ENCODE measurements around the gene SCYL1. TPM values are rescaled to one million over a fixed set of nuclear protein-coding genes. Genes with fewer than 3 reads are reported as not detected.

SCYL1 gene
- total and polyA plus RNA-seq, 2 donors from 2014 or later, result 72.2 to 78.9 TPM

GRCh38 chr11:65576232-65576866 lies 51.5 kb downstream of the SCYL1 start:
- Histone ChIP-seq H3K9me3 (ENCODE audit: control insufficient read depth in 2 of 3, insufficient read depth in 1 of 3, low read length in 3 of 3) (no peaks in the 10 kb centered on the region), H3K4me3 (ENCODE audit: low read length in 3 of 3) (peak overlapping the region in 2 of 3 donors; percentile 50 to 59), H3K27me3 (ENCODE audit: control insufficient read depth, insufficient read depth, low read length) (no peaks in the 10 kb centered on the region), H3K36me3 (ENCODE audit: control insufficient read depth in 2 of 3, insufficient read depth in 3 of 3, low read length in 3 of 3) (peaks cover 0 to 5% (median 0%) of the 10 kb centered on the region in 3 donors), H3K4me1 (ENCODE audit: control insufficient read depth in 2 of 3, insufficient read depth in 2 of 3, low read depth in 1 of 3, low read length in 3 of 3) (peaks cover 0 to 38% (median 13%) of the 10 kb centered on the region in 3 donors), H3K27ac (ENCODE audit: low read depth in 2 of 2, low read length in 2 of 2) (peak overlapping the region; percentile 59 to 85), H3K9ac (ENCODE audit: low read length in 3 of 3) (peak overlapping the region in 2 of 3 donors; percentile 17 to 51)
- TF ChIP-seq CTCF (IDR thresholded peaks at IDR 0.05; ENCODE audit: borderline replicate concordance, extremely low read depth, insufficient read depth), result no peak
- no peak for FAIRE-seq
- DNase-seq, result peak in 2 of 5 donors; percentile 79 to 89
- intact Hi-C loops (cut with DNase I), result no loop called here

- Histone ChIP-seq H3K4me3 (ENCODE audit: low read length in 3 of 3) (peak overlapping the region in 1 of 3 donors; percentile 59), H3K4me1 (ENCODE audit: control insufficient read depth in 2 of 3, insufficient read depth in 2 of 3, low read depth in 1 of 3, low read length in 3 of 3) (peaks cover 0 to 31% (median 6%) of the 10 kb centered on the region in 3 donors), H3K9ac (ENCODE audit: low read length in 3 of 3) (peak overlapping the region in 2 of 3 donors; percentile 24 to 51), H3K9me3 (ENCODE audit: control insufficient read depth in 2 of 3, insufficient read depth in 1 of 3, low read length in 3 of 3) (no peaks in the 10 kb centered on the region), H3K27me3 (ENCODE audit: control insufficient read depth, insufficient read depth, low read length) (no peaks in the 10 kb centered on the region), H3K36me3 (ENCODE audit: control insufficient read depth in 2 of 3, insufficient read depth in 3 of 3, low read length in 3 of 3) (peaks cover 0 to 5% (median 0%) of the 10 kb centered on the region in 3 donors), H3K27ac (ENCODE audit: low read depth in 2 of 2, low read length in 2 of 2) (peak overlapping the region; percentile 59 to 85)
- no peak for FAIRE-seq
- peak in 1 of 5 donors; percentile 93 for DNase-seq
- intact Hi-C loops (cut with DNase I), result no loop called here
- no peak for TF ChIP-seq CTCF (IDR thresholded peaks at IDR 0.05; ENCODE audit: borderline replicate concordance, extremely low read depth, insufficient read depth)
Measured at GRCh38 chr11:65576867-65577755, 52.2 kb downstream of the SCYL1 start.

- peak overlapping the region; percentile 51 to 59 for H3K27ac ChIP-seq (ENCODE audit: low read depth in 2 of 2, low read length in 2 of 2)
- H3K9me3 ChIP-seq (ENCODE audit: control insufficient read depth in 2 of 3, insufficient read depth in 1 of 3, low read length in 3 of 3), result no peaks in the 10 kb centered on the region
- H3K4me3 ChIP-seq (ENCODE audit: low read length in 3 of 3), result peak overlapping the region in 1 of 3 donors; percentile 59
- H3K4me1 ChIP-seq (ENCODE audit: control insufficient read depth in 2 of 3, insufficient read depth in 2 of 3, low read depth in 1 of 3, low read length in 3 of 3), result peaks cover 0 to 31% (median 6%) of the 10 kb centered on the region in 3 donors
- no peak overlapping the region for H3K9ac ChIP-seq (ENCODE audit: low read length in 3 of 3)
- DNase-seq (no peak), FAIRE-seq (no peak)
- no peak for TF ChIP-seq CTCF (IDR thresholded peaks at IDR 0.05; ENCODE audit: borderline replicate concordance, extremely low read depth, insufficient read depth)
- intact Hi-C loops (cut with DNase I), result no loop called here
- H3K27me3 ChIP-seq (ENCODE audit: control insufficient read depth, insufficient read depth, low read length), result no peaks in the 10 kb centered on the region
- peaks cover 0 to 5% (median 0%) of the 10 kb centered on the region in 3 donors for H3K36me3 ChIP-seq (ENCODE audit: control insufficient read depth in 2 of 3, insufficient read depth in 3 of 3, low read length in 3 of 3)
Measured at GRCh38 chr11:65577756-65578109, 52.9 kb downstream of the SCYL1 start.
